H1 (cell line): Measurements from ENCODE around the gene KCNIP3. TPM values are rescaled to one million over a fixed set of nuclear protein-coding genes. Genes with fewer than 3 reads are reported as not detected.

Source experiments
- CTCF ChIA-PET: fragments of 300-600 bp; sonication (Branson Sonifier 250); formaldehyde crosslinking; loops from one replicate; lab custom pipeline; 2021; ENCODE audit not compliant: partially characterized antibody; lab: Charles Lee
- POLR2A ChIA-PET: fragments of 300-600 bp; sonication (Branson Sonifier 250); formaldehyde crosslinking; loops from one replicate; lab custom pipeline; 2021; ENCODE audit warnings: inconsistent platforms; ENCODE audit not compliant: partially characterized antibody; lab: Charles Lee
- DNase-seq, 2 experiments: peaks; one replicate each; pipeline versions ENCODE4 v3.0.0 to v3.0.0-alpha.2; 2010 to 2022; ENCODE audit warnings: low spot score in 2 of 2, low read depth in 1 of 2, mixed read lengths in 1 of 2
- FAIRE-seq: peaks from 2 replicates; lab custom pipeline; 2011; peaks lifted over from hg19 to GRCh38; lab: Jason Lieb, UNC
- H2AFZ ChIP-seq: 2 replicates; pipeline ENCODE4 v1.8.1; 2012; ENCODE audit warnings: low read length, inconsistent platforms
- H2AK5ac ChIP-seq: 2 replicates; pipeline ENCODE4 v1.6.1; 2013; ENCODE audit warnings: low read depth, low read length
- H2BK120ac ChIP-seq: replicated peaks from 2 replicates; pipeline ENCODE3; 2013; ENCODE audit warnings: low read depth, low read length, inconsistent platforms
- H2BK12ac ChIP-seq: 2 replicates; pipeline ENCODE4 v1.6.1; 2013; ENCODE audit warnings: low read depth, low read length
- H2BK15ac ChIP-seq: 2 replicates; pipeline ENCODE4 v1.6.1; 2013; ENCODE audit warnings: low read length
- H2BK20ac ChIP-seq: 2 replicates; pipeline ENCODE4 v1.6.1; 2013; ENCODE audit warnings: low read length
- H2BK5ac ChIP-seq: 2 replicates; pipeline ENCODE4 v1.6.1; 2013; ENCODE audit warnings: low read depth, low read length
- H3K14ac ChIP-seq: 2 replicates; pipeline ENCODE4 v1.6.1; 2013; ENCODE audit warnings: inconsistent platforms; ENCODE audit not compliant: insufficient read length
- H3K18ac ChIP-seq: 2 replicates; pipeline ENCODE4 v1.6.1; 2013; ENCODE audit warnings: low read length; ENCODE audit errors: extremely low read depth
- H3K23ac ChIP-seq: 2 replicates; pipeline ENCODE4 v1.6.1; 2013; ENCODE audit warnings: inconsistent platforms; ENCODE audit not compliant: insufficient read length
- H3K23me2 ChIP-seq: 2 replicates; pipeline ENCODE4 v1.6.1; 2013; ENCODE audit warnings: low read depth, low read length
- H3K27ac ChIP-seq: 2 replicates; pipeline ENCODE4 v1.6.1; 2011; ENCODE audit warnings: low read depth, low read length, inconsistent platforms
- H3K27me3 ChIP-seq, 4 experiments: replicated peaks in 1 of 4; 1 replicate in 1 of 4; 2 replicates in 3 of 4; pipeline versions ENCODE4 v1.6.1 to v1.8.1; 2011 to 2013; ENCODE audit warnings: low read length in 3 of 4, mild to moderate bottlenecking in 3 of 4, inconsistent platforms in 2 of 4, mixed read lengths in 2 of 4, moderate library complexity in 1 of 4; ENCODE audit not compliant: control insufficient read depth in 3 of 4, insufficient read depth in 3 of 4; ENCODE audit errors: extremely low read depth in 1 of 4
- H3K36me3 ChIP-seq, 4 experiments: 2 replicates each; pipeline versions ENCODE4 v1.6.1 to v1.8.1; 2011 to 2013; ENCODE audit warnings: mild to moderate bottlenecking in 4 of 4, low read length in 3 of 4, moderate library complexity in 2 of 4, control low read depth in 1 of 4, inconsistent platforms in 1 of 4; ENCODE audit not compliant: insufficient read depth in 4 of 4, control insufficient read depth in 2 of 4
- H3K4ac ChIP-seq: replicated peaks from 2 replicates; pipeline ENCODE3; 2013; ENCODE audit warnings: low read length, low read depth, mixed read lengths, inconsistent platforms; ENCODE audit not compliant: insufficient read length
- H3K4me1 ChIP-seq, 4 experiments: replicated peaks in 1 of 4; 1 replicate in 1 of 4; 2 replicates in 3 of 4; pipeline versions ENCODE4 v1.6.1 to v1.8.1; 2011 to 2013; ENCODE audit warnings: low read length in 3 of 4, inconsistent platforms in 2 of 4, mixed read lengths in 1 of 4; ENCODE audit not compliant: insufficient read depth in 4 of 4, control insufficient read depth in 3 of 4
- H3K4me2 ChIP-seq, 2 experiments: 2 replicates each; pipeline versions ENCODE4 v1.6.1 to v1.8.1; 2011 to 2013; ENCODE audit warnings: low read depth in 2 of 2, low read length in 2 of 2, control low read depth in 1 of 2, inconsistent platforms in 1 of 2, mild to moderate bottlenecking in 1 of 2; ENCODE audit not compliant: insufficient read depth in 1 of 2
- H3K4me3 ChIP-seq, 4 experiments: fragments of 200-600, 300-600 bp in 1 of 4; sonication (generic), shearing (Covaris generic), sonication (Bioruptor Twin) in 1 of 4; 2 replicates each; pipeline versions ENCODE4 v1.5.1 to v1.8.1; 2011 to 2016; ENCODE audit warnings: low read length in 4 of 4, low read depth in 3 of 4, control low read depth in 2 of 4, inconsistent platforms in 2 of 4, mild to moderate bottlenecking in 2 of 4, mixed read lengths in 1 of 4, moderate library complexity in 1 of 4; ENCODE audit not compliant: insufficient read depth in 2 of 4; ENCODE audit errors: extremely low read depth in 1 of 4
- H3K56ac ChIP-seq: replicated peaks from 2 replicates; pipeline ENCODE3; 2013; ENCODE audit warnings: low read depth, mild to moderate bottlenecking, mixed read lengths, low read length, inconsistent platforms; ENCODE audit not compliant: insufficient read length
- H3K79me1 ChIP-seq: 2 replicates; pipeline ENCODE4 v1.6.1; 2013; ENCODE audit warnings: low read depth, low read length, control low read depth
- H3K79me2 ChIP-seq, 2 experiments: 2 replicates each; pipeline versions ENCODE4 v1.6.1 to v1.8.1; 2012 to 2013; ENCODE audit warnings: low read length in 2 of 2, mild to moderate bottlenecking in 2 of 2, inconsistent platforms in 1 of 2; ENCODE audit not compliant: insufficient read depth in 2 of 2, control insufficient read depth in 1 of 2
- H3K9ac ChIP-seq, 4 experiments: replicated peaks in 1 of 4; 1 replicate in 1 of 4; 2 replicates in 3 of 4; pipeline versions ENCODE4 v1.6.1 to v1.8.1; 2011 to 2013; ENCODE audit warnings: low read depth in 3 of 4, low read length in 3 of 4, control low read depth in 2 of 4, mild to moderate bottlenecking in 2 of 4, moderate library complexity in 2 of 4, inconsistent platforms in 1 of 4; ENCODE audit errors: extremely low read depth in 1 of 4
- H3K9me3 ChIP-seq, 2 experiments: 2 replicates each; pipeline versions ENCODE4 v1.6.1 to v1.8.1; 2012 to 2013; ENCODE audit warnings: mild to moderate bottlenecking in 2 of 2, moderate library complexity in 2 of 2, control low read depth in 1 of 2, inconsistent platforms in 1 of 2, low read depth in 1 of 2, low read length in 1 of 2, mixed read lengths in 1 of 2; ENCODE audit not compliant: insufficient read depth in 2 of 2
- H4K20me1 ChIP-seq, 2 experiments: replicated peaks in 1 of 2; 2 replicates each; pipeline versions ENCODE3 to v1.8.1; 2011 to 2013; ENCODE audit warnings: inconsistent platforms in 2 of 2, low read length in 2 of 2, mild to moderate bottlenecking in 1 of 2; ENCODE audit not compliant: insufficient read depth in 2 of 2, control insufficient read depth in 1 of 2
- H4K5ac ChIP-seq: 2 replicates; pipeline ENCODE4 v1.6.1; 2013; ENCODE audit warnings: low read length, low read depth, mixed read lengths, inconsistent platforms; ENCODE audit not compliant: insufficient read length
- H4K8ac ChIP-seq: 2 replicates; pipeline ENCODE4 v1.8.0; 2013; ENCODE audit warnings: mild to moderate bottlenecking, moderate library complexity, low read length, inconsistent platforms; ENCODE audit not compliant: insufficient read depth; ENCODE audit errors: extremely low read depth
- H4K91ac ChIP-seq: replicated peaks from 2 replicates; pipeline ENCODE3; 2013; ENCODE audit warnings: low read length, mixed read lengths, inconsistent platforms; ENCODE audit not compliant: insufficient read length
- BACH1 ChIP-seq: IDR thresholded peaks from 2 replicates; pipeline ENCODE4 v1.6.1; 2012; ENCODE audit warnings: low read length, improper control_type of control experiment
- CHD2 ChIP-seq: IDR thresholded peaks from 2 replicates; pipeline ENCODE4 v1.6.1; 2012; ENCODE audit warnings: low read length, improper control_type of control experiment
- EP300 ChIP-seq, 2 experiments: IDR thresholded peaks; 1 replicate in 1 of 2; 2 replicates in 1 of 2; pipeline ENCODE4 v1.6.1; 2011 to 2012; ENCODE audit warnings: low read depth in 2 of 2, low read length in 2 of 2, mild to moderate bottlenecking in 2 of 2, borderline replicate concordance in 1 of 2, inconsistent platforms in 1 of 2, moderate library complexity in 1 of 2
- GABPA ChIP-seq: IDR thresholded peaks from 2 replicates; pipeline ENCODE4 v1.6.1; 2011; ENCODE audit warnings: mild to moderate bottlenecking, low read length, moderate library complexity, borderline replicate concordance; ENCODE audit not compliant: insufficient read depth
- RNF2 ChIP-seq: fragments of 200-900, 300-1000 bp; sonication (generic); IDR thresholded peaks from 2 replicates; pipeline ENCODE4 v1.7.1; 2016; ENCODE audit warnings: borderline replicate concordance, low read depth, mild to moderate bottlenecking, antibody characterized with exemption, low read length; ENCODE audit not compliant: poor library complexity, severe bottlenecking; ENCODE audit errors: missing control alignments
- SIX5 ChIP-seq: IDR thresholded peaks from 2 replicates; pipeline ENCODE4 v1.6.1; 2011; ENCODE audit warnings: mild to moderate bottlenecking, low read depth, low read length
- TBP ChIP-seq: IDR thresholded peaks from 2 replicates; pipeline ENCODE4 v1.6.1; 2011; ENCODE audit warnings: low read depth, low read length, improper control_type of control experiment
- WGBS, 2 experiments: shearing (Covaris generic) in 1 of 2; methylation state at CpG; one replicate each; pipeline versions ENCODE4 v1.1.6 to v1.1.7; 2013 to 2015; ENCODE audit warnings: low lambda C conversion rate in 2 of 2, mixed read lengths in 2 of 2, inconsistent platforms in 1 of 2, low coverage in 1 of 2, missing lambda C conversion rate in 1 of 2; ENCODE audit not compliant: insufficient replicate concordance in 2 of 2, insufficient coverage in 1 of 2, insufficient read length in 1 of 2; ENCODE audit errors: extremely low coverage in 1 of 2, missing lambda C conversion rate in 1 of 2; 5-methylcytosine and 5-hydroxymethylcytosine counted together
- polyA plus RNA-seq, 7 experiments: library from polyadenylated mRNA; depleted of rRNA in 3 of 7; stranded (reverse) in 5 of 7; unstranded in 2 of 7; fragments of >200 nt in 5 of 7; fragments of 200-250 nt in 2 of 7; gene quantifications; 1 replicate in 5 of 7; 2 replicates in 1 of 7; 4 replicates in 1 of 7; pipeline versions ENCODE4 v1.2.1 to v1.2.3, GENCODE V29; 2011 to 2013; ENCODE audit warnings: missing spikeins in 2 of 7, mixed read lengths in 2 of 7
- total RNA-seq: library from RNA; stranded (reverse); fragmentation: NEBNext Ultra II Directional; extraction: Animal tissue kit (Norgen Biotek cat#: 25700); gene quantifications from 2 replicates; pipeline ENCODE4 v1.2.1, GENCODE V29; 2021

The KCNIP3 gene
- total and polyA plus RNA-seq, 2 of the 8 experiments (the other 6 are each of a cell fraction or from before 2014, with no cell fraction given), result 0.33 to 1.9 TPM

- no peak overlapping the region for H4K91ac ChIP-seq
- H3K4ac ChIP-seq, result no peak overlapping the region
- peaks cover 0 to 2% (median 0%) of the 10 kb centered on the region in 4 experiments; a peak in 1 of 7 replicates for H3K27me3 ChIP-seq
- H3K56ac ChIP-seq, result no peak overlapping the region
- no peak overlapping the region for H2BK15ac ChIP-seq
- no peak overlapping the region for H3K23ac ChIP-seq
- no peak overlapping the region for H3K9ac ChIP-seq
- no peak overlapping the region for H3K18ac ChIP-seq
- 83% methylated on average over 4 of the region's 4 CpGs; no CpG with 5 or more reads in 1 of the 2 experiments for WGBS, 2 experiments
- H2AFZ ChIP-seq, result no peak overlapping the region
- H3K79me2 ChIP-seq, result no peaks in the 10 kb centered on the region
- no peak overlapping the region for H2AK5ac ChIP-seq
- H3K36me3 ChIP-seq, result no peaks in the 10 kb centered on the region
- ChIA-PET POLR2A (no interaction called here), CTCF (no interaction called here)
- no peaks in the 10 kb centered on the region for H4K20me1 ChIP-seq
- H2BK120ac ChIP-seq, result no peak overlapping the region
- no peaks in the 10 kb centered on the region for H3K23me2 ChIP-seq
- H3K79me1 ChIP-seq, result no peaks in the 10 kb centered on the region
- no peak overlapping the region for H2BK5ac ChIP-seq
- no peak overlapping the region for H3K4me3 ChIP-seq
- H3K9me3 ChIP-seq, result peaks cover 55 to 87% of the 10 kb centered on the region in 2 experiments
- no peak overlapping the region for H3K4me2 ChIP-seq
- H2BK12ac ChIP-seq, result no peak overlapping the region
- H3K4me1 ChIP-seq, result no peaks in the 10 kb centered on the region; a peak in 1 of 7 replicates
- TF ChIP-seq EP300 (IDR thresholded peaks at IDR 0.05; ENCODE audit: borderline replicate concordance in 1 of 2, low read depth in 2 of 2, low read length in 2 of 2) (no peak), TBP (no peak), GABPA (no peak), SIX5 (no peak), CHD2 (no peak), BACH1 (no peak), RNF2 (no peak)
- H2BK20ac ChIP-seq, result no peak overlapping the region
- no peak overlapping the region for H3K27ac ChIP-seq
- H4K5ac ChIP-seq, result no peak overlapping the region
- no peak for FAIRE-seq
- peak overlapping the region; percentile 31; the same call in 1 of the 2 replicates for H4K8ac ChIP-seq
- no peak for DNase-seq
- H3K14ac ChIP-seq, result no peak overlapping the region
Measured at GRCh38 chr2:95390272-95390880, 93.2 kb downstream of the KCNIP3 start.
